Measurements from ENCODE around the gene ACSF3. TPM values are rescaled to one million over a fixed set of nuclear protein-coding genes. Genes with fewer than 3 reads are reported as not detected.

Gene ACSF3
- 15.9 to 20.6 TPM (median 19.2 TPM) in 5 replicates for total RNA-seq (2022; extraction: Qiagen RNA extraction)

DNA sequence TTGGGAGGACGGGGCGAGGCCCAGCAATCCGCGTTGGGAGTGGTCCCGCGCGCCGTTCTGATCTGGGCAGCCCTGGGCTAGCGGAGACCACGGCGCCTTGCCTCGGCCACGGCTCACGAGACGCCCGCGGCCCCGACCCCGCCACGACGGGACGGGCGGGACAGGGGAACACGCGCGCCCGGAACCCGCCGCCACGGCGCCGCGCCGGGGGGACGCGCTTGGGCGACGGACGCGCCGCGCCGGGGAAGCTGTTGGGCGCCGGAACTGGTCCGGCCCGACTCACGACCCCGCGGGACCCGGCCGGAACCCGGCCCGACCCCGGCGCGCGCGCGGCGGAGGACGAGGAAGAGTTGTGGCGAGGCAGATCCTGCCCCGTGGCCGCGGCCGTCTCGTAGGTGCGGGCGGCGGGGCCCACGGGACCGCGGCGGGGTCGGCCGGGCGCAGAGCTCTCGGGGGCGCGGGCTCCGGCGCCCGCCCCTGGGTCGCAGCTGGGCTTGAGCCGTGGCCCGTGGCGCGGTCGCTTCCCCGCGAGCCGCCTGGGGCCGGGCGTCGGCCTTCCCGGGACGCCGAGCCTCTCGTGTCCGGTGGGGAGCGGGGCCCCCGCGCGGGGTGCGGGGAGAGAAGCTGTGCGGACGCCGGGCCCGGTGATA, at the start of gene ACSF3:
Gene ACSF3, plus strand, starts transcription at position 251 of the 650 bp plus-strand sequence. CDS start 6,830 bp downstream, outside the sequence.

DNA sequence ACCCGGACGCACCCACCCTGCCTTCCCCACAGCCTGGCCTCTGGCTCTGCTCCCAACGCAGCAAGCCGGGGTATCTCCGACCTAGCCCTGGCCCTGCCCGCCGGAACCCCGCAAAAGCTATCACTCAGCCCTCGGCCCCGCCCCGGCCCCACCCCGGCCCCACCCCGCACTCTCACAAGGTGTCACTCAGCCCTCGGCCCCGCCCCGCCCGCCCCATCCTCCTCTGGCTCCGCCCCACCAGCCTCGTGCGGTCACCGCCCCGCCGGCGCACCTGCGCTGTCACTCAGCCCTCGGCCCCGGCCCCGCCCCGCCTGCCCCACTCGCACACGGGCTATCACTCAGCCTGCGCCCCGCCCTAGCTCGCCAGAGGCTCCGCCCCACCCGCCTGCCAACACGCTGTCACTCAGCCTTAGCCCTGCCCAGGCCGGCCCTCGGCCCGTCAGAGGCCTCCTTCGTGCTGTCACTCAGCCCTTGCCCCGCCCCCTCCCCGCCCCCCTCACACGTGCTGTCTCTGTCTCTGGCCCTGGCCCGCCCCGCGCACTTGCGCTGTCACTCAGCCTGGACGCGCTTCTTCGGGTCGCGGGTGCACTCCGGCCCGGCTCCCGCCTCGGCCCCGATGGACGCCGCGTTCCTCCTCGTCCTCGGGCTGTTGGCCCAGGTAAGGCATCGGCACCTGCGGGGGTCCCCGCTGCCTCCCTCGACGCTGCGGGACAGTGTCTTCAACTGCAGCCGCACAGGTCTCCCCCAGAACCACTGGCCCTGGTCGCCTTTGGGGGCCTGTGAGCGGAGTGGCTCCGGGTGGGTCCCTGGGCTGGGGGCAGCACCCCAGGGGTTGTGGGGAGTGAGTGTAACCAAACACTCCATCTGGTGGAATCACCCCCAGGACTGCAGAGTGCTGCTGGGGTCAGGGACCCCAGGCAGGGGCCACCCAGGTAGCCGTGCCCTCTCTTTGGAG, 77.8 kb downstream of the ACSF3 start, which contains the start of gene CDH15:
Gene CDH15, plus strand, starts transcription at position 533 of the 955 bp plus-strand sequence. Its CDS starts 84 bp downstream, at position 617.

DNA sequence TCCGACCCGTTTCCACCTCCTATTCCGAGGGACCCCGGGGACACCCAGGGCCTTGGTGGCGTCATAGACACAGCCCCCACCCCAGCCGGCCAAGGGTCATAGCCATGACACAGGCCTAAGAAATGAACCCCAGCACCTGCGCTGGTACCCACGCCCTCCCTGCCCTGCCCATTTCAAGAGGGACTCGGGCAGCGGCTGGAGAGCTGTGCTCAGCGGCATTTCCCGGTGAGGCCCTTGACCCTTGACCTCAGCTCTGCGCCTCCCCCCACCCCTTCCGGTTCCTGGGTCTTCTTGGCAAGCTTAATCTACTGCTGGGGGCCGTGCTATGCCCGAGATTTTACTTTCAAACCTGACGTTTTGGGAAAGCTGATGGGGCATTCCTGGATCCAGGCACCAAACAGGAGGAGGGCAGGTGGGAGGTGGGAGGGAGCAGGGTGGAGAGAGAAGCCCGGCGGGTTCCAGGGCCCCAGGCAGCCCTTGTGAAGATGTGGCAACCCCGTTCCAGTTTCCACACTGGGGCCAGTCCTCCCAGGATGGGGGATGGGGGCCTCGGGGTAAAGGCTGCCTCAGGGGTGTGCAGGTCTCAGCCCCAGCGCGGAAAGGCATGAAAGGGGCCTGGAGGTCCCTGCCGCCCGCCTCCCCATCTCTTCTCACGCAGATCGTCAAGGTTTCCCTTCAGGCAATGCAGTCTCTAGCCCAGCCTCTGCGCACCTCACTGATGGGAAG, 106.6 kb downstream of the ACSF3 start, which contains the start of gene SLC22A31:
Gene SLC22A31, minus strand, starts transcription at position 414 of the 726 bp plus-strand sequence. Its CDS starts 36 bp downstream, at position 378.

Other genes starting within 250 kb of the ACSF3 start
- 36.5 to 51.7 TPM (median 50.2 TPM) in 5 replicates for gene GALNS, start 236.9 kb upstream of the ACSF3 start, total RNA-seq (2022; extraction: Qiagen RNA extraction)
- 102 to 113 TPM (median 107 TPM) in 5 replicates for gene TRAPPC2L, start 236.7 kb upstream of the ACSF3 start, total RNA-seq (2022; extraction: Qiagen RNA extraction)
- gene PABPN1L, start 227.2 kb upstream of the ACSF3 start, total RNA-seq (2022; extraction: Qiagen RNA extraction): 0.08 to 0.11 TPM in 2 of 5 replicates, not detected in the others
- gene CBFA2T3, start 116.6 kb upstream of the ACSF3 start, total RNA-seq (2022; extraction: Qiagen RNA extraction): 0.77 to 1.3 TPM (median 1.1 TPM) in 5 replicates
- gene CDH15, start 77.9 kb downstream of the ACSF3 start, total RNA-seq (2022; extraction: Qiagen RNA extraction): 0.14 to 0.33 TPM (median 0.22 TPM) in 5 replicates
- 1.0 to 1.7 TPM (median 1.6 TPM) in 5 replicates for gene SLC22A31, start 106.7 kb downstream of the ACSF3 start, total RNA-seq (2022; extraction: Qiagen RNA extraction)
- 9.3 to 12.7 TPM (median 10.4 TPM) in 5 replicates for gene ZNF778, start 123.9 kb downstream of the ACSF3 start, total RNA-seq (2022; extraction: Qiagen RNA extraction)